HG02938 (cell line): ENCODE measurements around the gene HS6ST3.

ENCODE experiments used
- ATAC-seq: cut with Tn5 transposase; IDR thresholded peaks from one replicate; pipeline ENCODE4 v1.9.1; 2021; ENCODE audit warnings: mild to moderate bottlenecking, moderate library complexity; ENCODE audit not compliant: unreplicated experiment

Gene HS6ST3

GRCh38 chr13:96198038-96198437, 108.1 kb downstream of the HS6ST3 start:
- ATAC-seq, result no peak

GRCh38 chr13:96199315-96199714, 109.4 kb downstream of the HS6ST3 start:
- ATAC-seq, result no peak

- ATAC-seq, result no peak
Measured at GRCh38 chr13:96200810-96201209, 110.9 kb downstream of the HS6ST3 start.

DNA sequence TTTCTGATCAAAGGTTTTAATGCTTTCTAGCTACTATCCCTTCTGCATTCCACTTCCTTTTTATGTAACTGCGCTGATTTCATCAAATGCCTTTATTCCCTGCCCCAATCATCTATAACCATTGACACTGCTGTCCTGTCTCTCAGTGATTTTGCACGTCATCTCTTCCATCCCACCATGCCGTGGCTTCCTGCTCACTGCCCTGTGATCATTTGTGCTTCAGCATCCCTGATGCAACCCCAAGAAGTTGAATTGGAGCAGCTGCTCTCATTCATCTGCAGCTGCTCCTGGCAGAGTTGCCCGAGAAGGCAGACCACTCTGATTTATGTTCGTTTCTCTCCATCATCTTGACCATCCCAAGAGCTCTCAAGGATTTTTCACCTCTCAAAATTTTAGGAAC, 112.4 kb downstream of the HS6ST3 start:
- no peak for ATAC-seq

- ATAC-seq, result no peak
Measured at GRCh38 chr13:96203471-96203870, 113.6 kb downstream of the HS6ST3 start.

DNA sequence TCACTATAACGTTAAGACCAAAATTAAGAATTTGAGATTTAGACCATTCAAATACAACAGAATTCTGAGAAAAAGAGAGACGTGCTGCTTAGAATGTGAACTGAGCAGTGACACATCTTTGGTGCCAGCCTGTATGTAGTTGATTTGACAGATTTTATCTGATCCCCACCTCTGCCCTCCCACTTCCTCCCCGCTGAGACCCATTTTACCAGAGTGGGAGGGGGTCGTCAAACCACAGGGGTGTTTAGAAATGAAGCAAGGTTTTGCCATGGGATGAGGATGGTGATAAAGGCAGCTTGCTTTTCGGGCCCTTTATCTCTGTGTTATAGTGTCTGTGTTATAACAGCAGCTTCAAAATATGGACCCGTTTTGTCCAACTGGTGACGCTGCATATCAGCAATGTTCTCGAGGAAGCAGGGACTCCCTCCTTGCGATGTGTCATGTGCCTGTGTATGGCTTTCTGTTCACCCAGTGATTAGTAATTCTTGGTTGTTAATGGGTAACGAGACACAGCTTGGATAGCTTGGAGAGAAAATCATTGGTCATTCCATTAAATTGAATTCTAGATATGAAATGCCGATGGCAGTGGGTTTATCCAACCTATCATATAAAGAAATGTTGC, 125.0 kb downstream of the HS6ST3 start:
- no peak for ATAC-seq

- no peak for ATAC-seq
Measured at GRCh38 chr13:96216543-96216942, 126.6 kb downstream of the HS6ST3 start.

GRCh38 chr13:96218475-96218874, 128.6 kb downstream of the HS6ST3 start:
- no peak for ATAC-seq

- ATAC-seq, result no peak
Measured at GRCh38 chr13:96221471-96221870, 131.6 kb downstream of the HS6ST3 start.

DNA sequence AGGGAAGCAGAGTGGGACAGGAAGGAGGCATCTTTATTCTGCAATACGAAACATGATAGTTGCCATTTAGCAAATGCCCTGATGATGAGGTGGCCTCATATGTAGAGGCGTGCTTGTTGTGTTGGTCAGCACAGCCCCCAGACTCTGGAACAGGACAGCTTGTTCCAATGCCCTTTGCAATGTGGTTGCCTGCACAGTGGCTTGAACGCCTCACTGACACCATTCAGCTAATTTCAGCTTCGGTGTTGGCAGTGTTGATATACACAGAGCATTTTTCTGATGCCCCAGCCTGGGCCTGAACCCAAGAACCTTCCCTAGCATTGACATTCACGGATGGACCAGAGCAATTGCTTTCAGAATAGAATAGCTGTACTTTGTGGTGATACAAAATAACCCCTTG, 133.3 kb downstream of the HS6ST3 start:
- no peak for ATAC-seq

DNA sequence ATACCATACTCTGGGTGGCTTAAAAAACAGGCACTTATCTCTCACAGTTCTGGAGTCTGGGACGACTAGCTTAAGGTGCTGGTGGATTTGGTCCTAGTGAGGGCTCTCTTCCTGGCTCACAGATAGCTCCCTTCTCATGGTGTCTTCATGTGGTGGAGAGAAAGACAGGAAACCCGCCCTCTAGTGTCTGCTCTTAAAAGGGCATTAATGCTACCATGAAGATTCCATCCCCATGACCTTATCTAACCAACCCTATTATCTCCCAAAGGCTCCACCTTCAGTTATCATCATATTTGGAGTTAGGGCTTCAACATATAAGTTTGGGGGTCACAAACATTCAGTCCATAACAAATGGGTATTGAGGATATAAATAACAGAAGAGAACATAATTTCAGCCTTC, 139.4 kb downstream of the HS6ST3 start:
- peak; percentile 69 for ATAC-seq

DNA sequence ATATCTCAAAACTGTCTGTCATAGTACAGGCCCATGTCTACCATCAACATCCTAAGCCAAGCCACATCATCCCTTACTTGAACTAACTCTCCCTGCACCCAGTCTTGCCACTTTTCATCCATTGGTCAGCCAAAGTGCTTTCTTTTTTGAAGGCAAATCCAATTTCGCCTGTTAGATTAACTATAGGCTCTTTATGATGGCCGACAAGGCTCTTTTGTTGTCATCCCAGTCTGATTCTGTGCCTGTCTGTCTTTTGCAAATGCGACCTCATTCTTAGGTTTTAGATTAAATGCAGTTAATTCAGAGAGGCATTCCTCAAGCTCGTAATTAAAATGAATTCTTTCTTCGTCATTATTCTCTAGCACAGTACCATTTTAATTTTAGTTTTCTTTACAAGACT, 148.3 kb downstream of the HS6ST3 start:
- no peak for ATAC-seq

DNA sequence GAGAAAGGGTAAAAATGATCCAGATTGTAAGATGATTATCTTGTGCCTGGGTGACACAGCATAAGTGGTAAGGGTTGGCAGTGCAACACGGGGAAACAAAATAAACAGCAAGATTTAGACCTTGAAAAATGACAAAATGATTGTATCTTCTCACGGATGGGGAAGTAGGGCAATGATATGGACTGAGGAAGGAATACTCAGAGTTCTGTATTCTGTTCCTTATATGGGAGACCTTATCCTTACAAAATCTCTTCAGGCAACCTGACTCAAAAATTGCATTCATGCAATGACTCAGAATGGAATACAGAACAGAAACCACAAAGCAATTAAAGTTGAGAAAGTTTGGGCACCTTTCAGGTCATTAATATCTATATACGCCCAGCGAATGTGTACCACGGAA, 149.0 kb downstream of the HS6ST3 start:
- ATAC-seq, result no peak

DNA sequence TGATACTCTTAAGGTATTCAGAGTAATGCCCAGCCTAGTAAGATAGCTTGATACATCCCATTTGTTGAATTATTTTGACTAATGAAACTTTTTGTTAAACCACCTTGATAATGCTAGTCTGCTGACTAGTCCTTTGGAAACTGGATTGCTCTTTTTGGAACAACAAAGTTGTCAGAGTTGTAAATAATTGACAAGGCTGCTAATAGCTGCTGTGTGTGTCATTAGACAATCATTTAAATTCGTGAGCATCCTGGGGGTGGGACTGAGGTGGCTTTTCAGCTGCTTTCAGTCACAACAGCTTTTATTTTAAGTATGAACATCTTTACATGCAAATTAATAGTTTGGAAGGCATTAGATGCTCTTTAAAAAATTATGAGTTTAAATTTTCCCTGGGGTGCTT, 153.5 kb downstream of the HS6ST3 start:
- no peak for ATAC-seq

DNA sequence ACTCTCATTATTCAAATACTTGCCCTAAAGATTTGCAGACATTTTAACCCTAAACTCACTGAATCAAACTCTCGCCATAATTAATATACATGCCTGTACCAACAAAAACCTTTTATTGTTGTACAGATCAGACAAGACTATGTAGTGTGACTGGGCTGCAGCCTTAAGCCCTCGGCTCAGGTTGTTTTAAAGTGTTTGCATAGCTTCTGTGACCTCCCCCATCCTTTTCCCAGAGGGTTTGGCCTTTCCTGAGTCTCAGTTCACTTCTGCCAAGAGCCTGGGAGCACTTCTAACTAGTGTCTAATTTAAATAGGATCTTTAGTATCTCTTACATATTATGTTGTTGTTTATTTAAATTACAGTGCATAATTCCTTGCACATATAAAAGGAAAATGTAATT, 158.2 kb downstream of the HS6ST3 start:
- no peak for ATAC-seq

DNA sequence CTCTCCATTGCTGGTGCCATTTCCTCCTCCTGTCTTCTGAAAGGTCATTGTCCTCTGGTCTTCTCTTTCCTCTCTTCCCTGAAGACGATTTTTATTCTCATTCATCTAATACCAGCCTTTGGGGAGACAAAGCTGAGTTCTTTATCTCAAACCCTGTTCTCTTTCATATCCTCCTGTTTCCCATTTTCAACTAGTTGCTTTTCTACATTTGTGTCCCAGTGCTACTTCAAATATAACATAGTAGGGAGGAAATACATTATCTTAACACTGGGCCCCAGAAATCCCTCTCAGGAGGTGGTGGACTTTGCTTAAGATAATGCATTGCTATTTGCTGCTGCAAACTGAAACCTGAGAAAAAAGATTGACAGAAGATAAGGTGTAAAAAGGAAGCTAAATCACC, 159.1 kb downstream of the HS6ST3 start:
- ATAC-seq, result no peak

- ATAC-seq, result no peak
Measured at GRCh38 chr13:96252903-96253302, 163.0 kb downstream of the HS6ST3 start.

DNA sequence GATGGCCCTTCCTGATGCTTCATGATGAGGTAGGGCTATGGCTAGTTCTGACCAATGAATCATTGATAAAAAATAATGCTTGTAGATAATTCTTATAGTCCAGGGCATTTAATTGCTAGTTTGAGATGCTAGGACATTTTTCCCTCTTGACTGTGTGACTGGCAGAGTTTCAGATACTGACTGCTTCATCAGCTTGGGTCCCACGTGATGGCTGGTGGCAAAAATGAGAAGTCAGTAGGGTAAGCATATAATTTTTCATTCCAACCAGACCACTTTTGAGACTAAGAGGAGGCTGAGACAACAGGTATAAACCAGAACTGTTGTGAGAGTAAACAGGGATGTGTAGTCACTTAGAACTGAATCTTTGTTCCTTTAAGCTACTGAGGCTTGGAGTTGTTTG, 183.3 kb downstream of the HS6ST3 start:
- no peak for ATAC-seq

GRCh38 chr13:96274046-96274445, 184.1 kb downstream of the HS6ST3 start:
- no peak for ATAC-seq

GRCh38 chr13:96279904-96280303, 190.0 kb downstream of the HS6ST3 start:
- ATAC-seq, result no peak

DNA sequence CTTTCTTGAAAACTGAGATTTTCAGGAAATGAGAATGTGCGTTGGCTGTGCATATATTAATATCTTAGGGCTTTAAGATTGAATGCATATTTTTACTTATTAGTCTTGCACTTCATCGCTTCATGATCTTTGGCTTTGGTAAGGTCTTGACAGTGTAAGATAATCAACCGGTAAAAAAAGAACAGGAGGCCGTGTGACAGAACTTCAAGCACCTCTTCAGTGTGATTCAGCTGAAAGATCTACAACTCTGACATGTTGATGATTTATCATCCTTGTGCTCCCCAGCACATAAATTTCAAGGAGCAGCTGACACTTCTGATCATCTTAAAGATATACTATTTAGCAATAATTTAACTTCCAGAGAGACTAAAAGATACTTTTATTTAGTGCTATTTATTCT, 195.1 kb downstream of the HS6ST3 start:
- no peak for ATAC-seq

GRCh38 chr13:96285729-96286128, 195.8 kb downstream of the HS6ST3 start:
- ATAC-seq, result no peak
